ENCODE measurements around the gene CEP170. TPM values are rescaled to one million over a fixed set of nuclear protein-coding genes. Genes with fewer than 3 reads are reported as not detected.
"Not testable (repeated sequence)": the region's sequence is repeated elsewhere in the genome, so short reads cannot be mapped to it uniquely, and the experiment has no call there.

The CEP170 gene
- total RNA-seq, 1 experiment from 2014 or later, result 97.7 TPM

- H3K4me3 Mint-ChIP-seq; H3K4me1 Mint-ChIP-seq; H4K91ac ChIP-seq (ENCODE audit: insufficient read length, low read depth, low read length); H3T11ph ChIP-seq (ENCODE audit: low read length); H2AFZ ChIP-seq (ENCODE audit: low read length); H2AK5ac ChIP-seq (ENCODE audit: insufficient read length, low read length); H2BK120ac ChIP-seq (ENCODE audit: low read depth, low read length, poor library complexity, severe bottlenecking); H3K4me1 ChIP-seq (ENCODE audit: insufficient read depth, low read length); H3K79me1 ChIP-seq (ENCODE audit: insufficient read depth, low read depth, low read length, poor library complexity, severe bottlenecking); H3K27ac Mint-ChIP-seq; H3K23me2 ChIP-seq (ENCODE audit: insufficient read length, low read depth, low read length, poor library complexity, severe bottlenecking); H2BK5ac ChIP-seq (ENCODE audit: insufficient read length, low read length); H3K27me3 Mint-ChIP-seq (ENCODE audit: low read depth); H4K8ac ChIP-seq (replicated peaks; ENCODE audit: insufficient read length, low read depth, low read length); H3K9ac ChIP-seq (ENCODE audit: extremely low read depth, insufficient read length, low read length); H2BK12ac ChIP-seq (ENCODE audit: insufficient read length, low read depth, low read length); H3K79me2 ChIP-seq (ENCODE audit: insufficient read depth, low read length); H3K4me2 ChIP-seq (ENCODE audit: insufficient read depth, insufficient read length, low read length); H4K20me1 ChIP-seq (ENCODE audit: control insufficient read depth, insufficient read depth, insufficient read length); H2BK20ac ChIP-seq (ENCODE audit: low read depth, low read length, poor library complexity, severe bottlenecking); H3K9me3 Mint-ChIP-seq; H3K9me3 ChIP-seq (ENCODE audit: control insufficient read depth, low read depth, low read length); H3K56ac ChIP-seq (ENCODE audit: insufficient read length, low read depth, low read length); H3K27me3 ChIP-seq (ENCODE audit: insufficient read depth, low read length); H3K4ac ChIP-seq (ENCODE audit: low read depth, low read length); H3K23ac ChIP-seq (ENCODE audit: insufficient read length, low read depth, low read length); DNase-seq; H4K5ac ChIP-seq (ENCODE audit: insufficient read length, low read depth, low read length); H3K27ac ChIP-seq (ENCODE audit: insufficient read length, low read depth, low read length); H3K18ac ChIP-seq (ENCODE audit: insufficient read length, low read depth, low read length); H3K36me3 Mint-ChIP-seq (ENCODE audit: insufficient read depth in 1 of 3, low read depth in 3 of 3); H2BK15ac ChIP-seq (ENCODE audit: low read depth, low read length); H3K14ac ChIP-seq (ENCODE audit: insufficient read depth, low read length): not testable (repeated sequence)
Observed at GRCh38 chr1:243147351-243147750, 107.7 kb downstream of the CEP170 start.
